HG03342 (cell line): Measurements from ENCODE around the gene MCTP2.

Experiments used
- ATAC-seq: cut with Tn5 transposase; IDR thresholded peaks from one replicate; pipeline ENCODE4 v1.9.1; 2021; ENCODE audit warnings: mild to moderate bottlenecking, moderate library complexity; ENCODE audit not compliant: unreplicated experiment

Gene MCTP2

DNA sequence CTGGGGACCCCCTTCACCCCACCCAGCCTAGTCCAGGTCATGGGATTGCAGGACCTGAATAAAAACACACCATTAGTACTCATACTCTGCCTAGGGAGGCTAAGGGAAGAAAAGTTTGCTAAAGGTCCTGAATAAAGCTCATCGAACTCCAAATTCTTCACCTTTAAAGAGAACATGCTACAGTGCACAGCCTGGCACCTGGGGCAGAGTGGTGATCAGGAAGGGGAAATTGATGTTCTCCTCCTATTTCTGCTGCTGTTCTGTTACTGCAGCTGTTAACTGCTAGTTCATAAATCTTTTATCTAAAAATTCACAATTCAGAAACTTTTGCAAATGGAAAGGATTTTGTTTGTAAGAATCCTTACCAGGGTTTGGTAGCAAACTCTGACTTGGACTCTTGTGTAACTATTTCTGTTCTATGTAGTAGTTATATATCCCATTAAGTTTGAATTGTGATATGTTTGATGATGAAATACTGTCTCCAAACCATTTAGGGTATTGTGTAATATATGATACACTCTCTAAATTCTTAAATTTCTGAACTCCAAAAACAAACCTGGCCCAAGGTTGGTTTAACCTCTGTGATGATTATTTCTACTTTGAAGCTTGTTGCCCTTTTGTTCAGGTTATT is 27.9 kb downstream of the MCTP2 start:
- ATAC-seq, result no peak

- no peak for ATAC-seq
Measured at GRCh38 chr15:94259863-94260262, 28.5 kb downstream of the MCTP2 start.

DNA sequence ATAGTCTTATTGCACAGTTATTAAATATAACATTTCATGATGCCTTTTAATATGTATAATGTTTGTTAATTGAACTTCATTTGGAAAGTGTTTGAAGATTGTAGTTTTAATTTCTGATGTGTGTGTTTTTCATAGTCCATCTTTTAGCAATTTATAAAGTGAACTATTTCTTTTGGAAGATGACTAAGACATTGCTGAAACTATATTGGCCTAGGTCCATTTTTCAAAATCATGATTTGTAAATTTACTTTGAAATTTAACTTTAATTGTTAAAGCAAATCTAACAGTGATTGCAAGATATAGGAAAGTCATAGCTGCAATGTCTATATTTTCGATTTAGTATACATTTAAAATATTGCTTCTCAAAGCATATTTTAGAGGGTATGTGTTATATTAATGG is 30.8 kb downstream of the MCTP2 start:
- ATAC-seq, result no peak

DNA sequence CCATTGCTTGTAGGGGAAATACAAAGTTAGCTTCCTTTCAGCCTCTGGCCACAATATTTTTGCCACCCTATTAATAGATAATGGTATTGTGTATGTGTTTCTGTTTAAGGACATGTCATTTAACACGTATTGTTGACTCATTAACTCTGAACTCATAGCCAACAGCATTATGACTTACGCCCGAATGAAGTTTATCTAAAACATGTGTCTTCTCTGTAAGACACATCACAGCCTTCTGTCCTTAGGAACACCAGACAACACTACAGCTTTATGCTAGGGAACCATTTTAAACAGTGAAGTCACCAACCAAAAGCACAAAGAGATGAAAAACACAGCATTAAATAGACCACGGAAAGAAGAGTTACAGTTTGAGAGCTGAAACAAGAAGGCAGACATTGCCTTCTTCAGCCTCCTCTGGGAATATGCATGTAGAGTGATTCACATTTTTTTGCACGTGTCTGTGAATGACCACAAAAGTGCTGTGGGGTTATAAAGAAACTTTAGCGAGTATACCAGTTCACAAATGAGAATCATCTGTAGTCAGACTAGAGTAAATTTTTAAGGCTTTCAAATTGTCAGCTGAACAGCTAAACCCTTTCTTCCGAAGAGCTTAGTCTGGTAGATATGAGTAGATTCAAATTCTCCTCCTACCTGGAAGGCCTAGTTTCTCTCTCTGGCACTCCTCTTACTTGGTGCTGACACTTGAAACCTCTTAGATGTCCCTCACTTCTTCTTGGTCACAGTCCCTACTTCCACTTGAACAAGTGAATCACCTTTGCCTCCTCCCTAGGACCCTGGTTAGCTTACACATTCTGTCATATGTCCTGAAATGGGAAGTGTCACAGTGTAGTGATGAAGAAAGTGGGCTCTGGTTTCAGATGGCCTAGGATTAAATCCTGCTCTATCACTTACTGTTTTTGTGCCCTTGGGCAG is 32.2 kb downstream of the MCTP2 start:
- ATAC-seq, result peak; percentile 67

- no peak for ATAC-seq
Measured at GRCh38 chr15:94265009-94265408, 33.6 kb downstream of the MCTP2 start.

DNA sequence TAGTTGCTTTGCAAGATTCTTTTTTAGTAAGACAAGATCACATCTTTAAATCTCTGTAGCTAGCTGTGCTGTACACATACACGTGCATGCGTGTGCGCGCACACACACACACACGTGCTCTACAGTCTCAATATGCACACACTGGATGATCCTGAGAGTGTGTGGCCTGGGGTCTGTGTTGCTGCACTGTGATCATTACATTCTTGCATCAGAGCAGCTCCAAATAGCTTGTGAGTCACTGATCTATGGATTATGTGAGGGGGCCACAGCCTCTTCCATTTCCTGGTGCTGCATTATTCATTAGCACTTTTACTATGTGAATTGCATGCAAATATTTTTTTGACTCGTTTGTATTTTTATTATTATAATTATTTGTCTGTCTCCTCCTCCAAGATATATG is 34.6 kb downstream of the MCTP2 start:
- no peak for ATAC-seq

- ATAC-seq, result no peak
Measured at GRCh38 chr15:94266789-94267188, 35.4 kb downstream of the MCTP2 start.

DNA sequence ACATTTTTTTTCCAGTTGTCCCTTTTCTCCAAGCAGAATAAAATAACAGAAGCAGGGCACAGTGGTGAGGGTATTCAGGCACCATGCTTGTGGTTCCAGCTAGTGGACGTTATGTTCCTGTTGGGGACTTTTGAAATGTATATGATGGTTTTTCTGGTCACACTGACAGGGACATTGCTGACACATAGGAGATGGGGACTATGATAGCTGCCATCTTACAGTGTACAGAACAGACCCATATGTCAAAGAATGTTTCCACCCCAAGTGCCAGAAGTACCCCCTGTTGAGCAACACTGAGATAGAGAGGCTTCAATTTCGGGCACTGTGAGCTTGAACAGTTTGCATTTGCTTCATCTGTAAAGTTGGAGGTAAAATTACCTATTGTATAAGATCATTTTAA is 38.6 kb downstream of the MCTP2 start:
- ATAC-seq, result no peak

DNA sequence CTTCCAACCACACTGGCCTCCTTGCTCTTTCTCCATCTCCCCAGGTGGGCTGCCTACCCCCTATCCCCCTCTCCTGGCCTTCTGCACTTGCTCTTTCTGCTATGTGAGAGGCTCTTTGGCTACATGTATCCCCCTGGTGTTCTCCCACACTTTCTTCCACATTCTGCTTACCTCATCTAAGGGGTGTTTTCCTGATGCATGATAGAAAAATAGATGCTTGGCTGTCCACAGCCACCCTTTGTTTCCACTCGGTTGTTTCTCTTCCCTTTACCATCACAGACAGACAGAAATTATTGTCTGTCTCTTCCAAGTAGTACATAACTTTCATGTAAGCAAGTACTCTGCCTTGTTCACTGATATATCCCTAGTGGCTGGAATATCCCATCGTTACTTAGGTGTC is 39.2 kb downstream of the MCTP2 start:
- no peak for ATAC-seq

DNA sequence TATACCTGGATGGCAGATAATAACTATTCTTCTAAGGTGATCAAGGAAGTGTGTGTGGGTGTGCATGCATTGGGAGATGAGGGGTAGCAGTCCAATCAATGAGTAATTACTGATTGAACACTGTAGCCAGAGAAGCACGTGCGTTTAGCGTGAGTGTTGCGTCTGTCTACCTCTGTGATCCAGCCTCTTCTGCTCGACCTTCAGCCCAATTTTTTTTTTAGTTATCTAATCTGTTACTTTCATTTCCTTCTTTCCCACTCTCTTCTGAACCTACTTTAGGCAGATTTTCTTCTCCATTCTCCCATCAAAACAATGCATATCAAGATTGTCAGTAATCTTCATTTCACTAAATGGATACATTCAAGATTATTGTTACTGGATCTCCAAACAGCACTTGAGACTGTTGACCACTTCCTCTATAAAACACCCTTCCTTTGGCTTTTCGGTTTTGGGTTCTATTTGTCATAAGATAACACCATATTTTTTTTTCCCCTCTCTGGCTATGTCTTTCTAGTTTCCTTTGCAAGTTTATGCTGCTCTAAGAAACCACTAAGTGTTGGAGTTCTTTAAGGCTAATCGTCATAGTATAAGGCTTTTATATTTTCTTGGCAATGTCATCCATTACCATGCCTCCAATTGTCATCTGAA is 41.0 kb downstream of the MCTP2 start:
- ATAC-seq, result peak; percentile 78

DNA sequence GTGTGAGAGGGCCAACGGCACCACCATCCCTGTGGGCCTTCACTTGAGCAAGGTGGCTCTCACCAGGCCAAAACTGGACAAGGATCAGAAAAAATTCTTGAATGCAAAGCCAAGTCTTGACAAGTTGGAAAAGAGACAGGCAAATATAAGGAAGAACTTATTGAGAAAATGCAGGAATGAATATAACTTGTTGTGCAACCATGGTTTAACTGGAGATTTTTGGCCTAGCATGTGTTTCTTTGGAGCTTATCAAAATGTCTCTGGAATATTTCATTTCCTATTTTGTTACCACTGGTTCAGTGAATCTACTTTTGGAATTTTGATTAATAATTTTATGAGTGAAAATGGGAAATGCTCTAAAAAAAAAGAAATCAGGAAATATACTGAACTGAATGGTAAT is 42.5 kb downstream of the MCTP2 start:
- ATAC-seq, result no peak

DNA sequence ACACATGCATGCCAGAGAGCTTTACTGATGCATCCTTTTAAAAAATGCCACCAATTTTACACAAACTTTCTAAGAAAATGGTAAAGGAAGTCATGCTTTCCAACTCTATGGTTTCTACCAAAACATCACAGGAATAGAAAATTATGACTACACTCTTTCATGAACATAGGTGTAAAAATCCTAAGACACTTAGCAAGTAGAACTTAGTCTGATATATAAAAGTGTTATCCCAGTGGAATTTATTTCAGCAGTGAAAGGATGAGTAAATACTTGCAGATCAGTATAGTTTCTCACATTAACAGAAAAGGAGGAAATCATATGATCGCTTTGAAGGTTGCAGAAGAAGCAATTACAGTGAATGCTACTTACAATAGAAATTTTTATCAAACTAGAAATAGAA is 43.4 kb downstream of the MCTP2 start:
- ATAC-seq, result no peak

DNA sequence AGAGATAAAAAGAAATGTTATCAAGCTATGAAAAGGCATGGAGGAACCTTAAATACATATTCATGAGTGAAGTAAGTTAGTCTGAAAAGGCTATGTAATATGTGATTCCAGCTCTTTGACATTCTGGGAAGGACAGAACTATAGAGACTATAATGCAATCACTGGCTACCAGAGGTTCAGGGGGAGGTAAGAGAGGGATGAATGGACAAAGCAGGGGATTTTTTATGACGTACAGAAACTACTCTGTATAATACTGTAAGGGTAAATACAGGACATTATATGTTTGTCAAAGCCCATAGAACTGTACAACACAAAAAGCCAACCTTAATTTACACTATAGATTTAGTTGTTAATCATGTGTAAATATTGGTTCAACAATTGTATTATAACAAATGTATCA is 46.1 kb downstream of the MCTP2 start:
- ATAC-seq, result no peak

GRCh38 chr15:94279736-94280135 is 48.4 kb downstream of the MCTP2 start:
- ATAC-seq, result no peak

DNA sequence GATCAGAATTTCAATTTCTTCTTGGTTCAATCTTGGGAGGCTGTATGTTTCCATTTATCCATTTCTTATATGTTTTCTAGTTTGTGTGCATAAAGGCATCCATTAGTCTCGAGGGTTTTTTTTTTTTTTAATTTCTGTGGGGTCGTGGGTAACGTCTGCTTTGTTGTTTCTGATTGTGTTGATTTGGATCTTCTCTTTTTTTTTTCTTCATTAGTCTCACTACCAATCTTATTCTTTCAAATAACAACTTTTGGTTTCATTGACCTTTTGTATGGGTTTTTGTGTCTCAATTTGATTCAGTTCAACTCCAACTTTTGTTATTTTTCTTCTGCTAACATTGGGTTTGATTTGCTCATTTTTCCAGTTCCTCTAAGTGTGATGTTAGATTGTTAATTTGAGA is 48.9 kb downstream of the MCTP2 start:
- no peak for ATAC-seq

DNA sequence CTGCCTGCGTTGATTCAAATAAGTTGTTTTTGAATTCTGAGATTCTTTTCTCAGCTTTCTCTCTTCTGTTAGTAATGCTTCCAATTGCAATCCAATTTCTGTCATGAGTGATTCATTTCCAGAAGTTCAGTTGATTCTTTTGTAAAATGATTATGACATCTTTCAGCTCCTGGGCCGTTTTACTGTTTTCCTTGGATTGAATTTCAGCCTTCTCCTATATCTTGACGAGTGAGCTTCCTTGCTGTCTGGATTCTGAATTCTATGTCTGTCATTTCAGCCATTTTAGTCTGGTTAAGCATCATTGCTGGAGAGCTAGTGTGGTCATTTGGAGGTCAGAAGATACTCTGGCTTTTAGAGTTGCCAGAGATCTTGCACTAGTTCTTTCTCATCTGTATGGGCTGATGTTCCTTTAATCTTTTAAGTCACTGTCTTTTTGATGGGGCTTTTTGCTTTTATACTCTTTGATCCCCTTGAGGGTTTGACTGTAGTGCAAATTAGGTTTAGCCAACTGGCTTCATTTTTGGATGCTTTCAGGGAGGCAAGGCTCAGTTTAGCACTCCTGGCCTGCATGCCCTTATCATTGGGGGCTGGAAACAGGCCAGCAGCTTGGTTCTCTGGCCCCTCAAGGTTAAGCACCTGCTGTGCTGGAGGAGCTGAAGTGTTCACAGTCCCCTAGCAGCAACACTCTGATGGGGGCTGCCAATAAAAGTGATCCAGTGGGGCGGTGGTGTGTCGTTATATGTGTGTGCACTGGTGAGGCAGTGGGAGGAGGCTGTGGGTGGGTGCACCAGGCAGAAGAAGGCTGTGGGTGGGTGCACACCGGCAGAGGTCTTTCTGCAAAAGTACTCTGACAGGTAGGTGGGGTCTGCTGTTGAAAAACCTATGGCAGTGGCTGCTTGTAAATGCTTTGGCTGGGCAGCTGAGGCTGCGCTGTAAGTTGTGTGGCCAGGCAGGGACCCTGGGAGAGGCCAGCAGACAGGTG is 51.2 kb downstream of the MCTP2 start:
- ATAC-seq, result no peak

DNA sequence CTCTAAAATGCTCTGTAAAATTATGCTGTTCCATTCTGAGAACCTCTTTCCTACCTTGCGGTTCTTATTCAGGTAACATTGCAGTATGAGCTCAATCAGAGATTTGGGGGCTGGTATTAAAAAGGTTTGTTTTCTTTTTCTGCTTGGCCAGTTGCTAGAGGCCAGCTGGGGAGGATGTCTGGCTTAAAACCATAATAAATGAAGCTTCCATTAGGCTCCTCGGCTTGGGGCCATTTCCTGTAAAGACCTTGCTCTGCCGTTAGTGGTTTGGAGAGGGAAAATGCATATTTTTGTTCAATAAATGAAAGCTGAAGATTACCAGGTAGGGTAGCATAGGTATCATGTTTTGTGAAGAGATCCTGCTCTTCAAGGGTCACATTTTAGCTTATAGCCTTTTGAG is 55.2 kb downstream of the MCTP2 start:
- ATAC-seq, result no peak

- ATAC-seq, result peak; percentile 98
Measured at GRCh38 chr15:94287794-94288246, 56.5 kb downstream of the MCTP2 start.

- no peak for ATAC-seq
Measured at GRCh38 chr15:94290730-94291129, 59.4 kb downstream of the MCTP2 start.
